ENCODE data around the gene KCNJ5.
"Not testable (repeated sequence)": the region's sequence is repeated elsewhere in the genome, so short reads cannot be mapped to it uniquely, and the experiment has no call there.

The KCNJ5 gene

GRCh38 chr11:128914216-128915148 is 23.3 kb downstream of the KCNJ5 start:
- DNase-seq: no peak

DNA sequence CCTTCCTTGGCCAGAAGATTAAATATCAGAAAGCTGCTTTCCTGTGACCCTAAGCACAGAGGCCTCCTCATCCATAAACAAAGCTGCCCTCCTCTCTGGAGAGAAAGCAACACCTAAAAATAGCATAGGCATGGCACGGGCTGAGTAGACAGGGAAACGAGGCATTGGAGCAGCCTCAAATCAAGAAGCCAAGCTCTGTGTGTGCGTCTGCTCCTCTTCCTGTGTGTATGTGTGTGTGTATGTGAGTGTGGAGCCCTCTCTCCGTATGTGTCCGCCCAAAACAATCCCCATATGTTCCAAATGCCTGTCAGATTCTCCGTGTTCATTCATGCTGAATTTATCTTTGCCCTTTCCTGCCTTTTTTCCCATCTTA is 24.0 kb downstream of the KCNJ5 start:
- no peak for DNase-seq

- DNase-seq: no peak
Measured at GRCh38 chr11:128916037-128916572, 24.9 kb downstream of the KCNJ5 start.

- DNase-seq: no peak
Measured at GRCh38 chr11:128916681-128917080, 25.5 kb downstream of the KCNJ5 start.

GRCh38 chr11:128917144-128917724 is 26.1 kb downstream of the KCNJ5 start:
- DNase-seq: no peak

GRCh38 chr11:128919216-128919615 is 28.1 kb downstream of the KCNJ5 start:
- DNase-seq: no peak

- DNase-seq: not testable (repeated sequence)
Measured at GRCh38 chr11:128919635-128920034, 28.5 kb downstream of the KCNJ5 start.

DNA sequence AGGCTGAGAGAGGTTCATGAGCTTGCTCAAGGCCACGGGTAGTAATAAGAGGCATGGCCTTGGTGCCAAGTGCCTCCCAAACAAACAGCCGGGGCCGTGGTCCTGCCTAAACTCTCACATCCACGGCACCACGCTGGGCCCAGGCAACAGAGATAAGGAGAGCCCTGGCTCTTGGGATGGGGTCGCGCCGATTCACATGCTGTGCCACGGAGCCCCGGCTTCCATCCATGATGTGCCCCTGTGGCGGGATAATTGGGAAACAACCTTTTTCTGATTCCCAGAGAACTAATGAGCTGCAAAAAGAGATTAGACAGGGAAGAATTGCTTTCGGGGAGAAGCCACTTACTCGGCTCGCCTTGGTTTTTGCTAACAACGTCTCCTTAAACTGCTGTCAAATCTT is 29.5 kb downstream of the KCNJ5 start:
- DNase-seq: no peak

- DNase-seq: no peak
Measured at GRCh38 chr11:128921793-128922192, 30.6 kb downstream of the KCNJ5 start.

DNA sequence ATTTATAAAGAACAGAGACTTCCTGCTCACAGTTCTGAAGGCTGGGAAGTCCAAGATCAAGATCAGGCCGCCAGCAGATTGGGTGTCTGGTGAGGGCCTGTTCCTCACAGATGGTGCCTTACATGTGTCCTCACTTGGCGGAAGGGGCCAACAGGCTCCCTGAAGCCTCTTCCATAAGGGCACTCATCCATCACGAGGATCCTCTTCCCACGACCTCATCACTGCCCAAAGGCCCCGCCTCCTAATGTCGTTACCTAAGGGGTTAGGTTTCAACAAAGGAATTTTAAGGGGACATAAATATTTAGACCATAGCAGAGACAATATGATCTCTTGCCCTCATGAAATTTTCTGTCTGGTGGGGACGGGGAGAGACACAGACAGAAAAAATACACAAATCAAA is 32.9 kb downstream of the KCNJ5 start:
- no peak for DNase-seq

DNA sequence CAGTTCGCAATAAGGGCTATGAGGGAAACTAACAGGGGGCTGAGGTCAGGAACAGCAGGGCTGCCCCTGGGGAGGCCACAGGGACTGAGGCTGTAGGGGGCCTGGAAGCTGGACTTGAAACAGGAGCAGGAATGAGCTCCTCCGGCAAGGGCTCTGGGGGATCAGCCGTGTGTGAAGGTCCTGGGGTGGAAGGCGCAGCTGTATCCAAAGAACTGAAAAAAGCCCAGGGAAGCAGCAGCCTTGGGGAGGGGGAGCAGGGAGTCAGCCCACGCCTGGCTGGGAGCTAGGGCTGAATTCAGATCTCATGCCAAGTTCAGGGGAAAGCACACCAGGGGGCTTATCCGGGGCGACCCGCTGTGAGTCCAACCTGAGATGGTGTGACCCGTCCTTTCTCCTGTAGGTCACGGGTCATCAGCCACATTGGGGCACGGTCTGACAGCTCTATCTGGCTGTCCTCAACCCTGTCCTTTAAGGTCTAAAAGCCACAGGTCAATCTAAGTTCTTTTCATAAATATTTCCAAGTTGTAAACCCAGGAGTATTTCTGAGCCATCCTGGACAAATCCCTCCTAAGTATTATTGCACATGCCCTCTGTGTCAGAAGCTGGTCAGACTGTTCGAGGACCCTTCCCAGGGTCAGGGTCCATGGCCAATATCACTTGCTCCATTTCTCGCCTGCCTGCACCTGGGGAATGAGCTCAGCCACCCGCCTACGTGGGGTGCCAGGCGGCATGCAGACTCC is 33.5 kb downstream of the KCNJ5 start:
- no peak for DNase-seq

- no peak for DNase-seq
Measured at GRCh38 chr11:128925250-128925600, 34.1 kb downstream of the KCNJ5 start.

GRCh38 chr11:128926000-128926399 is 34.8 kb downstream of the KCNJ5 start:
- no peak for DNase-seq

DNA sequence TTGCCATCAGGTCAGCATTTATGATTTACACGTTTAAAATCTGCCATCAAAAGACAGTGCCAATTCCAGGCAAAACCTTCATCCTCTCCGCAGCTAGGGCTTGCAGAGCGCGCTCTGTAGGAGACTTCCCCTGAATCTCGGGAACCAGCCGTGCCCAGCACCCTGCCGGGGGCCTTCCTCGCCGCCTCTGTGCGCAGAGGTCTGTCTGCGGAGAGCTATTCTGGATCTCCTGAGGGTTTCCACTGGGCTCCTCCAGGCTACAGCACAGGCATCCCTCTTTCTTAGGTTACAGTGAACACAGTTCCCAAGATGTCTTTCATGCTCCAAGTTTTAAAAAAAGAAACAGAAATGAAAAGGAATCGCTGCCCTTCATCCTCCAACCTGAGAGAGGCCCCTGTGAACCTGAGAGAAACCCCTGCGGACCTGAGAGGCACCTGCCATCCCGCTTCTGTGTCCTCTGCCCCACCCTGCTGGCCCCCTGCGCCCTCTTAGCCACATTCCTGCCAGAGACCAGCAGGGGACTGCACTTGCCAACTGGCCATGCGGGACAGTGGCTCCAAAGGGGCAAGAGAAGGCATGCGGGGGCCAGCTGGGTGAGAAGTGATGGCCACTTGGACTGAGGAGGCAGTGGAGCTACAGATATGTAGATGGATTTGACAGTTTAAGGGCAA is 35.4 kb downstream of the KCNJ5 start:
- DNase-seq: no peak

- DNase-seq: no peak
Measured at GRCh38 chr11:128927108-128927461, 35.9 kb downstream of the KCNJ5 start.

DNA sequence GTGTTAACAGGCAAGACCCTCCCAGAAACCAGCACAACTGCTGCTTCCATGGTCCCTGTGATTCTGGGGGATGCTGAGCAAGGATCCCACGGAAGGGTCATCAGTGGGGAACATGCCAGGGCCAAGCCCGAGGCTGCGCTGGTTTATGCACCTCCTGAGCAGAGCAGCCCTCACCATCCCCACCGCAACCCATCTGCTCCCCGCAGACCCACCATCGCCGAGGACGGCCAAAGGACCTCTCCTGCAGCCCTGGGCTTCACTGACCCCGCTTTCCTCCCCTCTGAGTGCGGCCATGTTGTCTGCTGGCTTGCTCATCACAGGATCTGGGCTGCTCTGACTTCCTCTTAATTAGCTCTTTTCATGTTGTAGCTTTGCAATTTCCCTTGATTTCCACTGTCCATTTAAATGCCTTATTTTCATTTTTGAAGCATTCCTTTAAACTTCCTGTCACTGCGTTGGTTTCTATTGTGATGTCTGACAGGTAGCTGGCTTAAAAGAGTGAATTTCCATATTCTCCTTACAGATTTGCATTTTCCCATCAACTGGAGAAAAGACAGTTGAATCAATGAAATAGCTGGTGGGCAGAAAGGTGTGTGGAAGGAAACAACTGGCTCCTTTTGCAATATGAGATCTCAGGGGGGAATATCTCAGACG is 36.7 kb downstream of the KCNJ5 start:
- DNase-seq: no peak

- DNase-seq: no peak
Measured at GRCh38 chr11:128928400-128928799, 37.2 kb downstream of the KCNJ5 start.

DNA sequence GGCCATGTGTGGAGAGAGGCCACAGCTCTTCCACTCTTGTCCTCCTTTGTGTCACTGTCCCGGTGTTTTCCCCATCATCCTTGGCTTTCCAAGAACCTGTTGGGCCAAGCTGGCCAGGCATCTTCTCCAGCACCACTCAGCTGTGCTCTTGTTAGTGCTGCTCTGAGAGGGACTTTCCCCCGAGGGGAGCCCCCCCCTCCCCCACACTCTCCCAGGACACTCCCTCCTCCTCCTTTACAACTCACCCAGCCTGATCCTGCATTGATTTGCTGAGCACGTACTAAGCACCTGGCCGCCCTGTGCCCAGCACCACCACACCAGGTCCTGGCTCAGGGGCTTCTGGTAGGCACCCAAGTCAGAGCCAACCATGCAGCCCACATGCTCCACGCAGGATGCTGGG is 38.3 kb downstream of the KCNJ5 start:
- no peak for DNase-seq

DNA sequence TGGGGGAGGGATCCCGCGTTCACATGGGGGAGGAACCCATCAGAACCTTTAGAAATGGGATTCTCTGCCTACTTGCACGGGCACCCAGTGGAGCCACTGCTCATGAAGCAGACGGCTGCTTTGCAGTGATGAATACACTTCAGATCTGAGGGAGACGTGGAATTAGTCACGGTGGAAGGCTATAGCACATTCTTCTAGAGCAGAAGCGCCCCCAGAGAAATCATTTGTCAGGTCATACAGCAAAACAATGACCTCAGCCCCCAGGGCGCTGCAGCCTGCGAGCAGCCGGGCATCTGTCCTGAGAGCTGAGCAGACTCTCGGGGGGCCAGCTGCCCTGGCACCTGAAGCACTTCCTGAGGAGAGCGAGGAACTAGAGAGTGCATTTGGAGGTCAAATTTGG is 38.8 kb downstream of the KCNJ5 start:
- no peak for DNase-seq

GRCh38 chr11:128931066-128931465 is 39.9 kb downstream of the KCNJ5 start:
- no peak for DNase-seq

GRCh38 chr11:128931668-128932067 is 40.5 kb downstream of the KCNJ5 start:
- no peak for DNase-seq

- DNase-seq: no peak
Measured at GRCh38 chr11:128933481-128934178, 42.5 kb downstream of the KCNJ5 start.
